HG03432 (cell line): ENCODE data around the gene HDGFL2.
A peak's percentile ranks its signal among the peaks of the same experiment; 100 is the strongest.

Experiments used
- ATAC-seq: cut with Tn5 transposase; IDR thresholded peaks from one replicate; pipeline ENCODE4 v1.9.1; 2021; ENCODE audit warnings: mild to moderate bottlenecking, moderate library complexity; ENCODE audit not compliant: unreplicated experiment

Gene HDGFL2

GRCh38 chr19:4464815-4465581 lies 7.1 kb upstream of the HDGFL2 start:
- no peak for ATAC-seq

- ATAC-seq: no peak
Measured at GRCh38 chr19:4467835-4468234, 4.3 kb upstream of the HDGFL2 start.

DNA sequence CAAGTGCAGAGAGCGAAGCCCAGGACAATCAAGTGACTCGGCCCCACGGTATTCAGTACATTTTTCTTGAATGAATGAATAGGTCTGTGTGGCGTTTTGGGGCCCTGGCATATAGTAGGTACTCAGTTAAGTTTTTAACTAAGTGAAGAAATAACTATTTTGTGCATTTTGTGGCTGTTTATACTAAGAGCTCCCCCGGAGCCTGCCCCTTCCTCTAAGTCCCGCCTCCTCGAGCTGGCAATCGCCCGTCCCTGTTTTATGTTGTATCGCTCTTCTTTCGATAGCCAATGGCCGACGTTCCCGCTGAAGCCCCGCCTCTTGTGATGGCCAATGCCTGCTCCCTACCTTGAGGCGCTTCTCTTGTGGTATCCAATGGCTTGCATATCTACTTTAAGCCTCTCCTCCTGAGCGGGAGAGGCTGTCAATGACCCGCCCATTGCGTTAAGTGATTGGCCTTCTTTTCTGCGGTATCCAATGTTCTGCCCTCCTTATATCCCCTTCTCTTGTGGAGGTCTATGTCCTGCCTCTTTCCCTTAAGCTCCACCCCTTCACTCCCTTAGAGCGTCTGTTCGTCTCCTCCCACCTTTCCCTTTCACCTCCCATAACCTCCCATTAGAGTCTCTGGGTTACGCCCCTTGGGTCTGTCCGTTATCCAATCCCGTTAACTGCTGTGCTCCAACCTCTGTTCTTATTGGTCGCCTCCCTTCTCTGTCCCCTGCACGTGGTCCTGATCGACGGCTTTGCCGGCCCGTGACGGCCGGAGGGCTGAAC lies 509 bp upstream of the HDGFL2 start:
- peak; percentile 82 for ATAC-seq

DNA sequence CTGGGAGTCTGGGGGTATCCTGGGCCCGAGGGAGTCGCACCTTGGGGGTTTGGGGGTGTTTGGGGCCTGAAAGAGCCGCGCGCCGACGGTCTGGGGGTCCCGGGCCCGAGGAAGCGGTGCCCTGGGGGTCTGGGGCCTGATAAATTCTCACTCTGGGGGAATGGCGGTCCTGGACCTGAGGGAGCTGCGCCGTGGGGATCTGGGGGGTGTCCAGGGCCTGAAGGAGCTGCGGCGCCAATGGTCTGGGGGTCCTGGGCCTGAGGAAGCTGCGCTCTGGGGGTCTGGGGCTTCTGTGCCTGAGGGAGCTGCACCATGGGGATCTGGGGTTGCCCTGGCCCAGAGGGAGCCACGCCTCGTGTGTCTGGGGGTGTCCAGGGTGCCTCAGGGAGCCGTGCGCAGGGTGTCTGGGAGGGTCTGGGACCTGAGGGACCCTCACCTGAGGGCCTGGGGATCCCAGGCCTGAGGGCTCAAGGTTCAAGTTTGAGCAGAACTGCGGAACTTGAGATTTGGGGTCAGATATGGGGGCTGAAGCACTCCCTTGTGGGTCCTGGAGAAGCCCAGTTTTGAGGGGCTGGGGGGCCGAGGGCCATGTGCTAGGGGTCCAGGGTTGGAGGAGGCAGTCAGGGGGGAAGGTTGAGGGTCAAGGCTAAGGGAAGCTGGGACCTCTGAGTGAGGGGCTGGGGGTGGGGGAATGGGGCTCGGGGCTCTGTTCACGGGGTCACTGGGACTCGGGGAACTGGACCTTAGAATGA lies 1.1 kb downstream of the HDGFL2 start:
- ATAC-seq: no peak

DNA sequence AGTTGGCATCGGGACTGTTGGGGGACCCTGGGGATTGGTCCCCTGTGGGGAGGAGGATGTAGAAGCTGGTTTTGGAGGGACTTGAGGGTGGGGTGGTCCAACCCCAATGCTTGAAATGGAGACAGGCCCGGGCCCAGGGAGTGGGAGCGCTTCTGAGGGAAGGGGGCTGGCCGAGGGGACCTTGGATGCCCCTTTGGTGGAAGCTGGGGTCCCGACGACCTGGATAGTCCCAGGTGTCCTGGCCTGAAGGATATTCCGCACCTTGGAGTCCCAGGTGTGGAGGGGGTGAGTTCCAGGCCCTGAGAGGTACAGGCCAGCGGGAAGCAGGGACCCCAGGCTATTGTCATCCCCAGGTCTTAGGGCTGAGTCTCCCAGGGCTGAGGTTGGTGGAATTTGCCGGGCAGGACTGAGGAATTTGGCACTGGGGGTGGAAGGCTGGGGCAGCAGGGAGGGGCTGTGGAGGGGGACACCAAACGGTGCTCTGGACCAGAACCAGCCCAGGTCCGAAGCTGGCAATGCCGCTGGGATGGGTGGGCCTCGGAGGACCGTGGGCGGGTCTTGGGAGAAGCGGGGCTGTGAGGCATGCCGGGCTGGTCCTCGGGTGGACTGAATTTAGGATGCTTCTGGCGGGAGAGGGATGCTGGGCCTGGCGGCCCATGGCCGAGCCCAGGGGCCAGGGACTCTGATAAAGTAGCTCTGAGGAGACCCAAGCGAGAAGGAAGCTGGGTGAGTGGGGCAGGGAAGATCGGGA lies 1.8 kb downstream of the HDGFL2 start:
- no peak for ATAC-seq

- no peak for ATAC-seq
Measured at GRCh38 chr19:4474514-4475022, 2.5 kb downstream of the HDGFL2 start.

DNA sequence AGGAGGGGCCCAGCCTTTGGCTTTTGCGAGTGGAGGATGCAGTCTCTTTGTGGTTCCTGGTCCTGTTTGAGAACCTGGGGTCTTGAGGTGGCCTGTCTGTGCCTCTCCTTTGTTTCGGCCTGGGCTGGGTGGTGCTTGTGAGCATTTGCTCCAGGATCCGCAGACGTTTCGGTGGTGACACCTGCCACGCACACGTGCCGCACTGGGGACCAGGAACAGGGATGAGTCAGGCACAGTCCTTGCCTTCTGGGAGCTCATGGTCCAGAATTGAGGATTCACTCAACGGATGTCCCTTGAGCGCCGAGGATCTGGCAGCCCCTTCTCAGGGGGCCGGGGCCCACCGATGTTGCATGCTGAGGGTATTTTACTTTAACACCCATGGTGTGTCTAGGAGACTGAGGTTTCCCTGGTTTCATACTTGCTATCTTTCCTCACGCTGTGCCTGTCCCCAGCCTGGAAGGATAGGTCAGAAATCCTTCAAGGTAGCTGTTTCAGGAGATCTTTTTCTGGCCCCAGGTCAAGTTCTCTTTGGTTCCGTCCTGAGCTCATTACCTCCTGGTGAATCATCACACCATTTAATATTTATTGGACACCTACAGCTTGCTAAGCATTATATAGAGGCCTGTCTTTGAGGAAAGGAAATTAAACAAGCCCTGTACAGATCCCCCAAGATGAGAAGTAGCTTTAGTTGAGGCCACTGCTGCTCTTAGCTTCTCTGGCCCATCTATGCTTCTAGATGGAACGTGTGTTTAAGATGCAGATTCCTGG lies 5.1 kb downstream of the HDGFL2 start:
- no peak for ATAC-seq

DNA sequence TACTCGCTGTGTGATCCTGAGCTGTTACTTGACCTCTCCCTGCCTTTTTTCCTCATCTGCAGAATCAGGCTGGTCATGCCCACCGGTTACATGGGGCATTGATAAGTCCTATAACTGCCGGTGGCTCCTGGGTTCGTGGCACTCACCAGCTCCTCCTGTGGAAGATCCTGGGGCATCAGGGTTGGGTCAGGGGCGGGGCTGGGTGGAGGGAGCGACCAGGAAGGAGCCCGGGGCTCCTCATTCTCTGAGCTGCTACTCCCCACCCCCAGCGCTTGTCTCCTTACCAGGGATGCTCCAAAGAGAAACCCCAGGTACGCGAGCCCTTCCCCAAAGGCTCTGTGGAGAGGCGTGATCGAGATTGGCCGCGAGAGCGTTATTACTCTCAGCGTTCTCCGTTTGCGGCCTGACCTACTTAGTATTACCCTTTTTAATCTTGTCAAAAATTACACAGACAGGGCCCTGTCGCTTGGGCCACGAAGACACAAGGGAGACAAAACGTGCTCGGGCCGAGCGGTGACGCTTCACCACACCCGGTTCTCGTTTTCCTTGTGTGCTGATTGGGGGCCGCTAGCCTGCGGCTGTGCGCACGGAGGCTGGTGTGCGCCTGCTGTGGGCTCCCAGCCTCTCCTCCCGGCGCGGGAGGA lies 10.7 kb downstream of the HDGFL2 start:
- ATAC-seq: no peak

DNA sequence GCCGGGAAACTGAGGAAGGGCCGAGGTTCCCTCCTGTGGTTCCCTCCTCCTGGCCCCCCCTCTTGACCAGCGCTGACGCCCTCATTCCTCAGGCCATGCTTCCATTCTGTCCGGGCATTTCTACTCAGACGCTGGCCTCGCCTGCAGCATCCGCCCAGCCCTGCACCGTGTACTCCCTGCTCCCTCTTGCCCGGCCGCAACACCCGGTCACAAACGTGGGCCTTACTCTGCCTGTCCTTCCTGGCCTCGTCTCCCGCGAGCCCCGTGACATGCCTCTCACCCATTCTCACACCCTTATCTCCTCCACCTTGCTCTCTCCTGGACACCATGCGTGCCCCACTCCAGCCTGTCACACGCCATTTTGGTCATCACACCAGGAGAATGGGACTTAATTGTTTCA lies 11.3 kb downstream of the HDGFL2 start:
- ATAC-seq: no peak

- ATAC-seq: no peak
Measured at GRCh38 chr19:4487572-4487971, 15.5 kb downstream of the HDGFL2 start.

DNA sequence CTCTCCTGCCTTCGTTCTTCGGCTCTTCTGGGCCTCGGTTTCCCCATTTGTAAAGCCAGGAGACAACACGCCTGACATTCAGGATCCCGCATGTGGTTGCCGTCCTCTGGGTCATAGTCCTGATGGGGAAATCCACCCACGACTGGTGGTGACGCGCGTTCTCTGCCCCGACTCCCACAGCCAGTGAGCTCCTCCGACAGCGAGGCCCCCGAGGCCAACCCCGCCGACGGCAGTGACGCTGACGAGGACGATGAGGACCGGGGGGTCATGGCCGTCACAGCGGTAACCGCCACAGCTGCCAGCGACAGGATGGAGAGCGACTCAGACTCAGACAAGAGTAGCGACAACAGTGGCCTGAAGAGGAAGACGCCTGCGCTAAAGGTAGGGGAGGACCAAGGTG lies 16.4 kb downstream of the HDGFL2 start:
- no peak for ATAC-seq

DNA sequence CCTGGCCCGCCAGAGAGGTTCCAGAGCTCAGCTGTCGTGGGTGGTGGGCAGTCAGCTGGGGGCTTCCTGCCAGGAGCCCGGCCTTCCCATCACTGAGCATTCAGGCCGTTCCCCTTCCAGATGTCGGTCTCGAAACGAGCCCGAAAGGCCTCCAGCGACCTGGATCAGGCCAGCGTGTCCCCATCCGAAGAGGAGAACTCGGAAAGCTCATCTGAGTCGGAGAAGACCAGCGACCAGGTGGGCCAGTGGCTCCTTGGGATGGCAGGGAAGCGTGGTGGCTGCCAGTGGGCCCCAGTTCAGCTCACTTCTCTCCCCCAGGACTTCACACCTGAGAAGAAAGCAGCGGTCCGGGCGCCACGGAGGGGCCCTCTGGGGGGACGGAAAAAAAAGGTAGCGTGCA lies 19.3 kb downstream of the HDGFL2 start:
- no peak for ATAC-seq

DNA sequence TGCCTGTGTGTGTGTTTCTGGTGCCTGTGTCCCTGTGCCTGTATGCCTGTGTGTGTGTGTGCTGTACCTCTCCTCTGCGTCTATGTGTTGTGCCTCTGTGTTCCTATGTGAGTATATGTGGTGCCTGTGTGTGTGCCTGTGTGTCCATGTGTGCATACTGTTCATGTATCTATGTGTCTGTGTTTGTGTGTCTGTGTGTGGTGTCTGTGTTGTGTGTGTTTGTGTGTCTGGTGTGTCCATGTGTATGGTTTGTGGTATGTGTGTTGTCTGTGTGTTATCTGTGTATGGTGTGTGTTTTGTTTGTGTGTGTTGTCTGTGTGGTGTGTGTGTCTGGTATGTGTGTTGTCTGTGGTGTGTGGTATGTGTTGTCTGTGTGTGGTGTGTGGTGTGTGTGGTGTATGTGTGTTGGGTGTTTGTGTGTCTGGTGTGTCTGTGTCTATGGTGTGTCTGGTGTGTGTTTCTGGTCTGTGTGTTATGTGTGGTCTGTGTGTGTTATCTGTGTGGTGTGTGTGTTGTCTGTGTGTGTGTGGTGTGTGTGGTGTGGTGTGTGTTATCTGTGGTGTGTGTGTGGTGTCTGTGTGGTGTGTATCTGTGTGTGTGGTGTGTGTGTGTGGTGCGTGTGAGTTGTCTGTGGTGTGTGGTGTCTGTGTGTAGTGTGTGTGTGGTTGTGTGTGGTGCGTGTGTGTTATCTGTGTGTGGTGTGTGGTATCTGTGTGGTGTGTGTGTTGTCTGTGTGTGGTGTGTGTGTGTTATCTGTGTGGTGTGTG lies 20.4 kb downstream of the HDGFL2 start:
- ATAC-seq: no peak

DNA sequence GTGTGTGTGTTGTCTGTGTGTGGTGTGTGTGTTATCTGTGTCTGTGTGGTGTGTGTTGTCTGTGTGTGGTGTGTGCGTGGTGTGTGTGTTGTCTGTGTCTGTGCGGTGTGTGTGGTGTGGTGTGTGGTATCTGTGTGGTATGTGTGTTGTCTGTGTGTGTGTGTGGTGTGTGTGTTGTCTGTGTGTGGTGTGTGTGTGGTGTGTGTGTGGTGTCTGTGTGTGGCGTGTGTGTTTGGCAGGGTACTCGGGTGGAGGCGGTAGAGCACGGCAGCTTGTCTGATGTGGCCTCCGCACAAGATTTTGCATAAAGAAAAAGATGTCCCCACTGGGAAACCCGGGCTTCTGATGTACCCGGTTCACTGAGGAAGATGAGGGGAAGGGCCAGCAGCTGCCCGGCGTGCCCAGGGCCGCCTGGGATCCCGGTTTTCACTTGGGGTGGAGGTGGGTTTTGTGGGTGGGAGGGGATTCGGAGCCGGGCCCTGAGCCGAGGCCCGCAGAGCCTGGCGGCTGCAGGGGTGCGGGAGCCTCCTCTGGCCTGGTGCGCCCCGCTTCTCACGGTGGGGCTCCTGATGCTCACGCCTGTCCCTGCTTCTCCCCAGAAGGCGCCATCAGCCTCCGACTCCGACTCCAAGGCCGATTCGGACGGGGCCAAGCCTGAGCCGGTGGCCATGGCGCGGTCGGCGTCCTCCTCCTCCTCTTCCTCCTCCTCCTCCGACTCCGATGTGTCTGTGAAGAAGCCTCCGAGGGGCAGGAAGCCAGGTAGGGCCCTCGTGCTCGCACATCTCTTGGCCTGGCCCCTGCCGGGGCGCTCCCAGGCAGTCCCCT lies 21.2 kb downstream of the HDGFL2 start:
- no peak for ATAC-seq

DNA sequence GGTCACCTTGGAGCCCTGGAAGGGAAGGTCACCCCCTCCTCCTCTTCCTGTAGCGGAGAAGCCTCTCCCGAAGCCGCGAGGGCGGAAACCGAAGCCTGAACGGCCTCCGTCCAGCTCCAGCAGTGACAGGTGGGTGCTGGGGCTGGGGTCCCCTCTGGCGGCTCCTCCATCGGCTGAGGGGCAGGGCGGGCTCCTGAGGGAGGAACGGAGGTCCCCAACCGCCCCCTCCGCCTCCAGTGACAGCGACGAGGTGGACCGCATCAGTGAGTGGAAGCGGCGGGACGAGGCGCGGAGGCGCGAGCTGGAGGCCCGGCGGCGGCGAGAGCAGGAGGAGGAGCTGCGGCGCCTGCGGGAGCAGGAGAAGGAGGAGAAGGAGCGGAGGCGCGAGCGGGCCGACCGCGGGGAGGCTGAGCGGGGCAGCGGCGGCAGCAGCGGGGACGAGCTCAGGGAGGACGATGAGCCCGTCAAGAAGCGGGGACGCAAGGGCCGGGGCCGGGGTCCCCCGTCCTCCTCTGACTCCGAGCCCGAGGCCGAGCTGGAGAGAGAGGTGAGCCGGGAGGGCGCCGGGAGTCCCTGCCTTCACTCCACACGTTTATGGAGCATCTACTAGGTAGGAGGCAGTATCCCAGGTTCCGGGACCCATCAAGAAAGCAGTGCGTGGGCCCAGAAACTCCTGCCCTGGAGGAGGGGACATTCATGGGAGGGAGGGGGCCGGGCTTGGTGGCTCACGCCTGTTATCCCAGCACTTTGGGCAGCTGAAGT lies 22.0 kb downstream of the HDGFL2 start:
- no peak for ATAC-seq

DNA sequence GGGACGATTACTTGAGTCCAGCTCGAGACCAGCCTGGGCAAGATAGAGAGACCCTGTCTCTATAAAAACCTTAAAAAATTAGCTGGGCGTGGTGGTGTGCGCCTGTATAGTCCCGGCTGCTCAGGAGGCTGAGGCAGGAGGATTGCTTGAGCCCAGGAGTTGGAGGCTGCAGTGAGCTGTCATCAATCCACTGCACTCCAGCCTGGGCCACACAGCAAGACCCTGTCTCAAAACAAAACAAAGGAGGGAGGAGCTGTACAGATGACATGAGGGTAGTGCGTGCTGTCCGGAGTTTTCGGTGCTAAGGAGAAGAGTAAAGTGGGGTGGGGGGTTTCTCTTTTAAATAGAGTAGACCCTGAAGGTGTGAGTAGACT lies 22.6 kb downstream of the HDGFL2 start:
- ATAC-seq: no peak

DNA sequence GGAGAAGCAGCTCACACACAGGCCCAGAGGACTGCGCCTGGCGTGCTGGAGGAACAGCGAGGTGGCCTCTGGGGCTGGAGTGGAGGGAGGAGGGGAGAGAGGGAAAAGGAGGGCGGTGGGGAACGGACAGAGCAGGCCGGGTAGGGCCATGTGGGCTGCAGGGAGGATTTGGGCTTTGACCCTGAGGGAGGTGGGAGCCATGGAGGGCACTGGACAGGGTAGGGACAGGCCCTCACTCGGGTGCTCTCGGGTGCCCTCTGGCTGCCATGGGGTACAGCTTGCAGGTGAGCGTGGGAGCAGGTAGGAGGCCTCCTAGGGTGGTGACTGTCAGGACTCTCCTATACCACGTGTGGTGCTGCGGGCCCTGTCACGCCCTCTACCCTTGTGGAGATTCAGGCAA lies 23.4 kb downstream of the HDGFL2 start:
- no peak for ATAC-seq
